ENCODE measurements around the gene IST1. TPM values are rescaled to one million over a fixed set of nuclear protein-coding genes. Genes with fewer than 3 reads are reported as not detected.

The IST1 gene
- total RNA-seq, 1 donor from 2014 or later, result 184 TPM

GRCh38 chr16:71930013-71930563, 34.8 kb downstream of the IST1 start:
- H3K9me3 ChIP-seq, result no peaks in the 10 kb centered on the region
- no peak for ATAC-seq
- no peak overlapping the region for H3K27ac ChIP-seq
- intact Hi-C loops (cut with DNase I), result no loop called here
- no peak overlapping the region for H3K4me3 ChIP-seq
- H3K36me3 ChIP-seq, result peaks cover 95% of the 10 kb centered on the region
- no peak for TF ChIP-seq CTCF (IDR thresholded peaks at IDR 0.05)
- peaks cover 31% of the 10 kb centered on the region for H3K4me1 ChIP-seq
- no peaks in the 10 kb centered on the region for H3K27me3 ChIP-seq
- DNase-seq, result no peak

DNA sequence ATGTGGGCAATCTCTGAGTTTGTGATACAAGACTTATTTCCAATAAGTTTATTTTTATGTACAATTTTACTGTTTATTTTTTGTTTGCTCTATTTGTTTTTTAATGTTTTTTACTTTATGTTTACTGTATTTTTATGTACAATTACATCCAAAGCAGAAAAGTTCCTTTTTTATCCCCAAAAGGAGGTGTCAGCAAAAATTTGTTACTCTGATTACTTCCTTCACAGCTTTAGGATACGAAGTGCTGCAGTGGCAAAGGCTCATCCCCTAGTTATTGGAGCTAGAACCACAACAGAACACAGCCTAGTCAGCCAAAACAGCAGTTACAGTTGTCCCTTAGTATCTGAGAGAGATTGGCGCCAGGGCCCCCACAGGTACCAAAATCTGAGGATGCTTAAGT, 35.7 kb downstream of the IST1 start:
- Histone ChIP-seq H3K9me3 (no peaks in the 10 kb centered on the region), H3K36me3 (peaks cover 91% of the 10 kb centered on the region), H3K4me3 (no peak overlapping the region), H3K27me3 (no peaks in the 10 kb centered on the region), H3K4me1 (peaks cover 31% of the 10 kb centered on the region), H3K27ac (no peak overlapping the region)
- no peak for TF ChIP-seq CTCF (IDR thresholded peaks at IDR 0.05)
- ATAC-seq (no peak), DNase-seq (no peak)
- intact Hi-C loops (cut with DNase I), result no loop called here

DNA sequence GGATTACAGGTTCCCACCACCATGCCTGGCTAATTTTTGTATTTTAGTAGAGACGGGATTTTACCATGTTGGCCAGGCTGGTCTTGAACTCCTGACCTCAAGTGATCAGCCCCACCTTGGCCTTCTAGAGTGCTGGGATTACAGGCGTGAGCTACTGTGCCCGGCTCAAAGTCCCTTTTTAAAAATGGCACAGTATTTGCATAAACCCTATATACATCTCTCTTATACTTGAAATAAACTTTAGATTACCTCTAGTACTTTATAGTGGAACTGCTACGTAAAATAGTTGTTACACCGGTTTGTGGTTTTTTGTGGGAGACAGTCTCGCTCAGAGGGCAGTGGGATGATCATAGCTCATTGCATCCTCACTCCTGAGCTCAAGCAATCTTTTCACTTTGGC, 36.3 kb downstream of the IST1 start:
- ATAC-seq (no peak), DNase-seq (no peak)
- peaks cover 85% of the 10 kb centered on the region for H3K36me3 ChIP-seq
- intact Hi-C loops (cut with DNase I), result no loop called here
- TF ChIP-seq CTCF (IDR thresholded peaks at IDR 0.05), result no peak
- H3K9me3 ChIP-seq, result no peaks in the 10 kb centered on the region
- no peak overlapping the region for H3K27ac ChIP-seq
- peaks cover 26% of the 10 kb centered on the region for H3K4me1 ChIP-seq
- H3K27me3 ChIP-seq, result no peaks in the 10 kb centered on the region
- no peak overlapping the region for H3K4me3 ChIP-seq

DNA sequence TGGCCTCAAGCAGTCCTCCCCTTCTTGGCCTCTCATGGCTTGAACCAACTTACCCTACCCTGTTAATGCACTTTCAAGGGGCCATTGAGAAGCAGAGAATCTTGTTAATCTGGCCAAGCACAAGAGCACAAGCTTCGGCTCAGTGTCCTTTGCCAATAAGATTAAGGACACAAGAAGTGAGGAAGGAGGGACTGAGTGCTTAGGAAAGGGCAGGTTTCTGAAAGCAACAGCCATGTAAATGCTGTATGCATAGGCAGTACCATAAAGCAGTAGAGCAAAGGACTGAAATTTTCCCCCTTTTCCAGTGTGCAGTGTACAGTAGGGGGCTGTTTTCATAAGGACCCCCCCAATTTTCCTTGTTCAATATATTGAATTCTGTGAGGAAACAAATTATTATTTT, 37.7 kb downstream of the IST1 start:
- Histone ChIP-seq H3K27ac (no peak overlapping the region), H3K36me3 (peaks cover 72% of the 10 kb centered on the region), H3K4me1 (peaks cover 11% of the 10 kb centered on the region), H3K9me3 (no peaks in the 10 kb centered on the region), H3K4me3 (no peak overlapping the region), H3K27me3 (no peaks in the 10 kb centered on the region)
- DNase-seq (no peak), ATAC-seq (no peak)
- TF ChIP-seq CTCF (IDR thresholded peaks at IDR 0.05), result no peak
- intact Hi-C loops (cut with DNase I), result no loop called here

GRCh38 chr16:71933913-71934695, 38.8 kb downstream of the IST1 start:
- no peaks in the 10 kb centered on the region for H3K9me3 ChIP-seq
- TF ChIP-seq CTCF (IDR thresholded peaks at IDR 0.05), result no peak
- no peak overlapping the region for H3K4me3 ChIP-seq
- peaks cover 61% of the 10 kb centered on the region for H3K36me3 ChIP-seq
- peaks cover 9% of the 10 kb centered on the region for H3K4me1 ChIP-seq
- no peak overlapping the region for H3K27ac ChIP-seq
- intact Hi-C loops (cut with DNase I), result no loop called here
- no peak for DNase-seq
- no peak for ATAC-seq
- no peaks in the 10 kb centered on the region for H3K27me3 ChIP-seq

Measured in upper lobe of right lung (tissue), 1 donor.